Activated CD8-positive, alpha-beta memory T cell treated with anti-CD3 and anti-CD28 coated beads, Interleukin-2, amount 10 ng/mL, durations not matched to agents 7 days and 5 days (primary cell): ENCODE results near the gene AMBRA1. TPM values are rescaled to one million over a fixed set of nuclear protein-coding genes. Genes with fewer than 3 reads are reported as not detected.

Experiments used
- ATAC-seq: fragments of 150-1000 bp; cut with Tn5 transposase; one replicate; pipeline ENCODE4 v1.10.0; 2021; ENCODE audit warnings: moderate library complexity
- CTCF ChIA-PET: fragments of 350-600 bp; sonication (Branson Sonifier 250); formaldehyde crosslinking; loops from one replicate; lab custom pipeline; 2021; ENCODE audit warnings: antibody characterized with exemption; lab: Charles Lee
- DNase-seq: peaks from one replicate; pipeline ENCODE4 v3.0.0-alpha.2; 2020
- H3K27ac Mint-ChIP-seq: one replicate; pipeline ENCODE4 v1.8.0; 2021; ENCODE audit warnings: mild to moderate bottlenecking, mixed read lengths
- H3K27me3 Mint-ChIP-seq: one replicate; pipeline ENCODE4 v1.8.0; 2021; ENCODE audit warnings: mixed read lengths
- H3K36me3 Mint-ChIP-seq: one replicate; pipeline ENCODE4 v1.8.0; 2021; ENCODE audit warnings: mild to moderate bottlenecking, mixed read lengths
- H3K4me1 Mint-ChIP-seq: one replicate; pipeline ENCODE4 v1.8.0; 2021; ENCODE audit warnings: mixed read lengths
- H3K4me3 Mint-ChIP-seq: one replicate; pipeline ENCODE4 v1.8.0; 2021; ENCODE audit warnings: mild to moderate bottlenecking, moderate library complexity, mixed read lengths
- H3K9me3 Mint-ChIP-seq: one replicate; pipeline ENCODE4 v1.8.0; 2022; ENCODE audit warnings: low read depth, mixed read lengths
- total RNA-seq, 2 experiments: library from RNA; stranded (reverse); gene quantifications; one replicate each; pipeline ENCODE4 v1.2.3, GENCODE V29; 2021

AMBRA1 gene
- total RNA-seq, 2 experiments from 2014 or later: 36.1 to 41.9 TPM

- Mint-ChIP-seq H3K27me3 (no peaks in the 10 kb centered on the region), H3K27ac (no peak overlapping the region), H3K4me3 (no peak overlapping the region), H3K36me3 (no peaks in the 10 kb centered on the region), H3K9me3 (no peaks in the 10 kb centered on the region), H3K4me1 (peaks cover 51% of the 10 kb centered on the region)
- DNase-seq (no peak), ATAC-seq (no peak)
- CTCF ChIA-PET: interaction anchor here (18.5 to 26.5 kb wide), 2 partner anchors 7 to 12 kb away, joined by 444 read pairs; partner anchors contain the start of genes DGKZ and MDK
These were observed 236.8 kb downstream of the AMBRA1 start for GRCh38 chr11:46356924-46357482.

GRCh38 chr11:46353698-46354097, 240.1 kb downstream of the AMBRA1 start:
- no peak for DNase-seq
- no peak for ATAC-seq
- H3K4me3 Mint-ChIP-seq: no peak overlapping the region

GRCh38 chr11:46352063-46352841, 241.6 kb downstream of the AMBRA1 start:
- DNase-seq (peak; percentile 79), ATAC-seq (peak; percentile 26)
- CTCF ChIA-PET: interaction anchor here (0.7 to 18.5 kb wide), 21 partner anchors 11 to 580 kb away, joined by 3 to 444 read pairs (median 5); partner anchors contain the start of genes CHRM4 and MDK
- no peaks in the 10 kb centered on the region for H3K27me3 Mint-ChIP-seq
- H3K27ac Mint-ChIP-seq: peak overlapping the region; percentile 59
- no peaks in the 10 kb centered on the region for H3K9me3 Mint-ChIP-seq
- H3K4me1 Mint-ChIP-seq: peaks cover 68% of the 10 kb centered on the region
- H3K36me3 Mint-ChIP-seq: peaks cover 3% of the 10 kb centered on the region
- peak overlapping the region; percentile 71 for H3K4me3 Mint-ChIP-seq

More at GRCh38 chr11:46353698-46354097, 240.1 kb downstream of the AMBRA1 start:
- Mint-ChIP-seq H3K4me1 (peaks cover 69% of the 10 kb centered on the region), H3K36me3 (peaks cover 3% of the 10 kb centered on the region), H3K9me3 (no peaks in the 10 kb centered on the region), H3K27ac (peak overlapping the region; percentile 32), H3K27me3 (no peaks in the 10 kb centered on the region)
- CTCF ChIA-PET: interaction anchor here (1.3 to 18.5 kb wide), 5 partner anchors 12 to 176 kb away, joined by 3 to 444 read pairs (median 8); partner anchors contain the start of genes CHRM4 and MDK

GRCh38 chr11:46351606-46352005, 242.2 kb downstream of the AMBRA1 start:
- CTCF ChIA-PET: interaction anchor here (0.7 to 18.5 kb wide), 17 partner anchors 10 to 580 kb away, joined by 3 to 444 read pairs (median 5); partner anchors contain the start of genes CHRM4 and MDK
- no peaks in the 10 kb centered on the region for H3K9me3 Mint-ChIP-seq
- H3K27me3 Mint-ChIP-seq: no peaks in the 10 kb centered on the region
- H3K4me1 Mint-ChIP-seq: peaks cover 69% of the 10 kb centered on the region
- peaks cover 3% of the 10 kb centered on the region for H3K36me3 Mint-ChIP-seq
- peak overlapping the region; percentile 50 for H3K4me3 Mint-ChIP-seq
- DNase-seq (no peak), ATAC-seq (no peak)
- H3K27ac Mint-ChIP-seq: peak overlapping the region; percentile 25

GRCh38 chr11:46351148-46351547, 242.7 kb downstream of the AMBRA1 start:
- Mint-ChIP-seq H3K4me3 (no peak overlapping the region), H3K27me3 (no peaks in the 10 kb centered on the region), H3K27ac (peak overlapping the region; percentile 25), H3K9me3 (no peaks in the 10 kb centered on the region), H3K4me1 (peaks cover 70% of the 10 kb centered on the region), H3K36me3 (peaks cover 3% of the 10 kb centered on the region)
- DNase-seq (no peak), ATAC-seq (no peak)
- CTCF ChIA-PET: interaction anchor here (1.0 to 18.5 kb wide), 11 partner anchors 10 to 351 kb away, joined by 3 to 444 read pairs (median 5); partner anchors contain the start of genes CHRM4 and MDK

GRCh38 chr11:46350695-46351094, 243.1 kb downstream of the AMBRA1 start:
- H3K27me3 Mint-ChIP-seq: no peaks in the 10 kb centered on the region
- H3K27ac Mint-ChIP-seq: no peak overlapping the region
- ATAC-seq: no peak
- H3K36me3 Mint-ChIP-seq: peaks cover 3% of the 10 kb centered on the region
- no peaks in the 10 kb centered on the region for H3K9me3 Mint-ChIP-seq
- no peak for DNase-seq
- CTCF ChIA-PET: interaction anchor here (1.3 to 18.5 kb wide), 8 partner anchors 9 to 267 kb away, joined by 3 to 444 read pairs (median 12); partner anchors contain the start of genes ATG13, CHRM4, HARBI1 and MDK
- no peak overlapping the region for H3K4me3 Mint-ChIP-seq
- peaks cover 74% of the 10 kb centered on the region for H3K4me1 Mint-ChIP-seq

- Mint-ChIP-seq H3K9me3 (no peaks in the 10 kb centered on the region), H3K4me3 (peak overlapping the region; percentile 89), H3K27ac (peak overlapping the region; percentile 94), H3K27me3 (peaks cover 12% of the 10 kb centered on the region), H3K36me3 (peaks cover 3% of the 10 kb centered on the region), H3K4me1 (peaks cover 75% of the 10 kb centered on the region)
- CTCF ChIA-PET: interaction anchor here (0.7 to 18.5 kb wide), 15 partner anchors 13 to 269 kb away, joined by 3 to 444 read pairs (median 5); partner anchors contain the start of genes AMBRA1, ATG13, CHRM4 and HARBI1
- peak; percentile 85 for DNase-seq
- peak; percentile 43 for ATAC-seq
These were observed 245.0 kb downstream of the AMBRA1 start for GRCh38 chr11:46348566-46349401.

GRCh38 chr11:46347637-46348311, 246.0 kb downstream of the AMBRA1 start:
- Mint-ChIP-seq H3K27ac (peak overlapping the region; percentile 94), H3K36me3 (peaks cover 3% of the 10 kb centered on the region), H3K9me3 (no peaks in the 10 kb centered on the region), H3K27me3 (peaks cover 18% of the 10 kb centered on the region), H3K4me1 (peaks cover 65% of the 10 kb centered on the region), H3K4me3 (peak overlapping the region; percentile 89)
- peak; percentile 52 for DNase-seq
- ATAC-seq: no peak
- CTCF ChIA-PET: interaction anchor here (0.7 to 18.5 kb wide), 8 partner anchors 12 to 110 kb away, joined by 3 to 444 read pairs (median 5); partner anchors contain the start of gene MDK

GRCh38 chr11:46346886-46347636, 246.8 kb downstream of the AMBRA1 start, which contains the start of gene DGKZ:
Gene DGKZ, plus strand, starts transcription at chr11:46347463. Its CDS starts 197 bp downstream, at chr11:46347660.
- Mint-ChIP-seq H3K27ac (peak within 1 kb of the TSS; percentile 94), H3K9me3 (no peaks in the 10 kb centered on the region), H3K4me1 (peaks cover 66% of the 10 kb centered on the region), H3K4me3 (peak within 1 kb of the TSS; percentile 89), H3K27me3 (peaks cover 21% of the 10 kb centered on the region), H3K36me3 (peaks cover 3% of the 10 kb centered on the region)
- CTCF ChIA-PET: interaction anchor here (1.0 to 18.5 kb wide), 4 partner anchors 17 to 40 kb away, joined by 3 to 444 read pairs (median 8); partner anchors contain the start of gene MDK
- DNase-seq (peak; percentile 88), ATAC-seq (peak; percentile 75)
